Stimulated activated naive CD8-positive, alpha-beta T cell treated with anti-CD3 and anti-CD28 coated beads, Interleukin-15, Interleukin-2, amounts not matched to agents 100 ng/mL and 50 ng/mL, for 24 hours (primary cell): Measurements from ENCODE around the gene AJAP1.

Experiments used
- H3K27ac Mint-ChIP-seq: one replicate; pipeline ENCODE4 v1.8.0; 2021; ENCODE audit warnings: mild to moderate bottlenecking, mixed read lengths
- H3K27me3 Mint-ChIP-seq: one replicate; pipeline ENCODE4 v1.8.0; 2021; ENCODE audit warnings: mixed read lengths
- H3K36me3 Mint-ChIP-seq: one replicate; pipeline ENCODE4 v1.8.0; 2021; ENCODE audit warnings: low read depth, mixed read lengths
- H3K4me1 Mint-ChIP-seq: one replicate; pipeline ENCODE4 v1.8.0; 2021; ENCODE audit warnings: low read depth, mixed read lengths
- H3K4me3 Mint-ChIP-seq: one replicate; pipeline ENCODE4 v1.8.0; 2021; ENCODE audit warnings: mild to moderate bottlenecking, mixed read lengths
- H3K9me3 Mint-ChIP-seq: one replicate; pipeline ENCODE4 v1.8.0; 2021; ENCODE audit warnings: mixed read lengths

The AJAP1 gene

DNA sequence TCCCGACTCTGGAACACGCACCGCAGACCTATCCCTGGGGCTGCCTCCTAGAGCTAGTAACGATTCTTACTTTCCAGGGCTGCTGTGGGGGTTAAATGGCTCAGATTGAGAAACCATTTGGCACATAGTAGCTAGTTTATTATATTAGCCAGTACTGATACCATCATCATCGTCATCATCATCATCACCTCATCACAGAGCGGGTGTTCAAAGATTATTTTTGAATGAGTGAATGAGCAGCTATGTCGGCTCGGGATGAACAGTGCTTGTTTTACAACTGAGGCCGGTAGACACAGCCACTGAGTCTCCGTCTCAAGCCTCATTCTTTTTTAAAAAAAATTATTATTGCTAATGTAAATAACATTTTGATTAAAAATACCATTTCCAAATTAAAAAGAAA, 13.5 kb upstream of the AJAP1 start:
- Mint-ChIP-seq H3K4me3 (no peak overlapping the region), H3K4me1 (no peaks in the 10 kb centered on the region), H3K27me3 (peaks cover 28% of the 10 kb centered on the region), H3K27ac (no peak overlapping the region), H3K36me3 (no peaks in the 10 kb centered on the region), H3K9me3 (no peaks in the 10 kb centered on the region)

DNA sequence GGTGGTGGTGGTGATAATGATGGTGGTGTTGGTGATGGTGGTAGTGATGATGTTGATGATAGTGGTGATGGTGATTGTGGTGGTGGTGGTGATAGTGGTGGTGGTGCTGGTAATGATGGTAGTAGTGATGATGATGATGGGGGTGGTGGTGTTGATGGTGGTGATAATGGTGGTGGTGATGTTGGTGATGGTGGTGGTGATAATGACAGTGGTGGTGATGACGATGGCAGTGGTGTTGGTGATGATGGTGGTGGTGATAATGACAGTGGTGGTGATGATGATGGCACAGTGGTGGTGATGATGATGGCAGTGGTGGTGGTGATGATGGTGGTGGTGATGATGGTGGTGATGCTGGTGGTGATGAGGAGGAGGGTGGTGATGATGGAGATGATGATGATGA, 7.0 kb upstream of the AJAP1 start:
- H3K9me3 Mint-ChIP-seq, result no peaks in the 10 kb centered on the region
- H3K4me1 Mint-ChIP-seq, result no peaks in the 10 kb centered on the region

DNA sequence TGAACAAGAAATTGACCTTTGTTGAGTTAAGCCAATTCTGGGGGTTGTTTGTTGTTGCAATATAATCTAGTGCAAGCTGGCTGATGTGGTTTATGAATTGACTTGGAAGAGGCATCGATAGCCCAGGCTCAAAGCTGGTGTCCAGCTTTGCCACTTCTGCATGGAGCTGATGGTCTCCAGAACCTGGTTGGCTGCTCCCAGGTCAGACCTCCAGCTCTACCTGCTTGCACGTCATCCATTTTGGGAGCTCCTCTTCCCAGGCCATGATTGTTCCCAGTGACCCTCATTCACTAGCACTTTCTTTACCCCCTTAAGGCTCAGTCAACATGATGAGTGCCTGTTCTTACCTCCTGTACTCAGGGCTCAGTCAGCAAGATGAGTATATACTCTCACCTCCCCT, 5.8 kb upstream of the AJAP1 start:
- H3K36me3 Mint-ChIP-seq, result no peaks in the 10 kb centered on the region
- no peaks in the 10 kb centered on the region for H3K4me1 Mint-ChIP-seq
- H3K27ac Mint-ChIP-seq, result no peak overlapping the region
- no peaks in the 10 kb centered on the region for H3K9me3 Mint-ChIP-seq
- peaks cover 22% of the 10 kb centered on the region for H3K27me3 Mint-ChIP-seq
- H3K4me3 Mint-ChIP-seq, result no peak overlapping the region

More for the DNA sequence above, 7.0 kb upstream of the AJAP1 start:
- Mint-ChIP-seq H3K4me3 (no peak overlapping the region), H3K27ac (no peak overlapping the region), H3K36me3 (no peaks in the 10 kb centered on the region), H3K27me3 (peaks cover 22% of the 10 kb centered on the region)

DNA sequence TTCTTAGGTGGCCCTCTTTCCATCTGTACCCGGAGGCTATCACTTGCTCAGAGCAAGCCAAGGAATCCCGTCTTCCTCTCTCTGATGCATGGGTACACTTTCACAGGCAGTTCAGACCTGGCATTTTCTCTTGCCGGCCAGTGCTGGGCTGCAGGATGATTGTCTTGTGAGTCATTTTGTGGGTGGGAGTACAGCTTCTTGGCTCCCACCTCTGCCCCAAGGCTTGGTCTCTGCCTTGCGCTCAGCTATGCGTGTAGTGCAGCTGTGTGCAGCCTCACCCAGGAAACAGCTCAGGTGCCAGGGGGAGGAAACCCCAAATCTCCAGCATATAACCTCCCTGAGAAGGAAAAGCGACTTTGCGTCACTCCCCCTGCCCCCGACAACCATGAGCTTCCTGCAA, 3.9 kb upstream of the AJAP1 start:
- Mint-ChIP-seq H3K4me1 (no peaks in the 10 kb centered on the region), H3K9me3 (no peaks in the 10 kb centered on the region), H3K27me3 (peaks cover 20% of the 10 kb centered on the region), H3K4me3 (no peak overlapping the region), H3K27ac (no peak overlapping the region), H3K36me3 (no peaks in the 10 kb centered on the region)

- no peak overlapping the region for H3K27ac Mint-ChIP-seq
- H3K36me3 Mint-ChIP-seq, result no peaks in the 10 kb centered on the region
- peaks cover 16% of the 10 kb centered on the region for H3K27me3 Mint-ChIP-seq
- no peaks in the 10 kb centered on the region for H3K4me1 Mint-ChIP-seq
- H3K4me3 Mint-ChIP-seq, result no peak overlapping the region
- H3K9me3 Mint-ChIP-seq, result no peaks in the 10 kb centered on the region
These were observed 3.4 kb upstream of the AJAP1 start for GRCh38 chr1:4650981-4651380.

DNA sequence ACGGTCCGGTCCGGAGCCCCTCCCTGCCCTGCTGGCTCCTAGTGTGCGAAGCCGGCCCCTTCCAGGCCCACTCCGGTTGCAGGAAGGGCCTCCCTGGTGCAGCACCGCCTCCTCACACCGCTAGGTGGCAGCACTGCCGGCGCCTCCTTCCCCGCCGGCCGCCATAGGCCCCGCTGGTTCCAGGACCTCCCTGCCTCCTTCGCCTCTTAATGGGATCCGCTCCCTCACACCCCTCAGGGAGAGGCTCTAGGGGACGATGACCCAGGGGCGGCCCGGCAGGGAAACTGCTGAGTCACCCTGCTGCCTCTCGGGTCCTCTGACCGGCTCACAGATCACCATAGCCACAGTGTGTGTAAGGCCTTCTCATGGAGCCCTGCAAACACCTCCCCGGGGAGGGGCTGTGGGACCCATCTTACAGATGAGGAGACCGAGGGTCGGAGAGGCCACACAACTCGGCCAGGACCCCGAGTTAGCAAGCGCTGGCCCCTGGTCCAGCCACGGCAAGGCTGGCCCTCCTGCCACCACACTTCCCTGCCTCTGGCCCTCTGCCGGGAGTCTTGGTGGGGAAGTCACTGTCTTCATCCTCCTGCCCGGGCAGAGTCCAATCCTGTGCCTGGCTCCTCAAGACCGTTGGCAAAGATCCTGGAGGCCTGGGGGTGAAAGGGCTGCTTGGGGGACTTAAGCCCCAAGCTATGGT, 1.6 kb upstream of the AJAP1 start:
- Mint-ChIP-seq H3K4me1 (no peaks in the 10 kb centered on the region), H3K27me3 (peaks cover 29% of the 10 kb centered on the region), H3K36me3 (no peaks in the 10 kb centered on the region), H3K4me3 (no peak overlapping the region), H3K27ac (no peak overlapping the region), H3K9me3 (no peaks in the 10 kb centered on the region)

- no peak overlapping the region for H3K4me3 Mint-ChIP-seq
- H3K27me3 Mint-ChIP-seq, result peaks cover 29% of the 10 kb centered on the region
- no peaks in the 10 kb centered on the region for H3K4me1 Mint-ChIP-seq
- H3K27ac Mint-ChIP-seq, result no peak overlapping the region
- H3K9me3 Mint-ChIP-seq, result no peaks in the 10 kb centered on the region
- no peaks in the 10 kb centered on the region for H3K36me3 Mint-ChIP-seq
These were observed 1.1 kb upstream of the AJAP1 start for GRCh38 chr1:4653328-4653660.

DNA sequence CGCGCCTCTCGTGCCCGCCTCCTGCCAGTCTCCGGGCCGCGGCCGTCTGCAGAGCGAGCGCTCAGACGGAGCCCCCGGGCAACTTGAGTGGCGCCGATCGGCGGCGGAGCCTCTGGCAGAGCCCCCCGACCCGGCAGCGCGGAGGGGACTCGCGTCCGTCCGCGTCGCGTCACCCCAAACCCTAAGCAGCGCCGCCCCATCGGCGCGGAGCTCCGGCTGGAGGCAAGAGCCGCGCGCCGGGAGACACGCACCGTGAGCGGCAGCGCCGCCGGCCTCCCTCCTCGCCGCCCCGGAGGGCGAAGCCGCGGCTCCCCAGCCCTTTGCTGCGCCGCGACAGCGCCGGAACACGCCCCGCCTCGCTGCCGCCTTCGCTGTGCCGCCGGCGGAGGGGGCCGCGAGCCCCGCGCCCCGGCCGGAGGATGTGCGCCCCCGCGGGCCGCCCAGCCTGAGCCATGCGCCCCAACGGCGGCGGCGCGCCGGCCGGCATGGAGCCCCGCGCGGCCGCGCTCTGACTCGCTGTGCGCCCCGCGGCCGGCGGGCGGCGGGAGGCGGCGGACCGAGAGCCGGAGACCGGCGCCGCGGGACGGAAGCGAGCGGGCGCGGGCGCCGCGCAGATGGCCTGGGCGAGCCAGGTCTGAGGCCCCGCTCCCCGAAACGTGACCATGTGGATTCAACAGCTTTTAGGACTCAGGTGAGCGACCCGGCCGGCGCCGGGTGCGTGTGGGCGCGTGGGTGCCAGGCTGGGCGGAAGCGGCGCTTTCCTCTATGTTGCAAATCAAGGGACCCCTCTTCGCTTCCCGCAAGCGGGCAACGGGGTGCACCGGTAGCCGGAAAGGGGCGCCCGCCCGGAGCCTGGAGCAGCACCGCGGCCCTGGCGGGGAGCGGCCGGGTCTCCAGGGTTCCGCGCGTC, 610 bp downstream of the AJAP1 start:
- Mint-ChIP-seq H3K9me3 (no peaks in the 10 kb centered on the region), H3K4me3 (no peak overlapping the region), H3K4me1 (no peaks in the 10 kb centered on the region), H3K36me3 (no peaks in the 10 kb centered on the region), H3K27ac (no peak overlapping the region), H3K27me3 (peaks cover 39% of the 10 kb centered on the region)

DNA sequence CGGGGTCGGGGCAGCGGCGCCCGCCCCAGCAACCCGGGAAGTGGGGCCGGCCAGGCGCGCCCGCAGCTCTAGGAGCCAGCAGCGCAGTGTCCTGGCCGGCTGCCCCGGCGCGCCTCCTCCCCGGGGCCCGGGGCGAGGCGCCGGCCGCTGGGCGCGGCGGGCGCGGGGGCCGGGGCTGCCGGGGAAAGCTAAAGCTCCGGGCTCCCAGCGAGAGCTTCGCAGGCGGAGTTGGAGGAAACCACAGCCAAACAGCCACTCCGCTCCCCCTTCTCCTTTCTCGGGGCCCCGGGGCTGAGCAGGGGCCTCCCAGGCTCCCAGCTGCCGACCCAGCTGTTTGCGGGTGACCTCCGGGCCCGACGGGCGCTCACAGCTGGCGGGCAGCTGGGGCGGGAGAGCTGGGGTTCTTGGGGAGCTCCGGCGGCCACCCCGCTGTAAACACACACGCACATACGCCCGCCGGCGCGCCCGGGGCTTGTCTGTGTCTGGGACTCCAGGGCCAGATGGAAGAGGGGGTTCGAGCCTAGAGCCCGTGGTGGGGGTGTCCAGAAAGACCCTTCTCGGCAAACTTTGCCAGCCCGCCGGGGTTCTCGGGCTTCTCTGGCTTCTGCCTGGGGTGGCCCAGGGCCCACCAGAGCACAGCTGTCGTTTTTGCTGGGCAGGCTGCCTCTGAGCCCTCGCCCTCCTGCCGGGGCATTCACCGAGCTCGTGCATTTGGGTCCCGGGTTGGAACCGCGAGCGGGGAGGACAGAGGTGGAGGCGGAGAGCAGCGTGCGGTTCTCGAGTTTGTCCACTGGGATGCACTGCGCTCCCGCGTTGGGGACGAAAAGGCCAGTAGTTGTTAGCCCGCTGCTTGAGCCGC, 1.5 kb downstream of the AJAP1 start:
- no peaks in the 10 kb centered on the region for H3K4me1 Mint-ChIP-seq
- peaks cover 45% of the 10 kb centered on the region for H3K27me3 Mint-ChIP-seq
- H3K36me3 Mint-ChIP-seq, result no peaks in the 10 kb centered on the region
- H3K27ac Mint-ChIP-seq, result no peak overlapping the region
- H3K4me3 Mint-ChIP-seq, result no peak overlapping the region
- H3K9me3 Mint-ChIP-seq, result no peaks in the 10 kb centered on the region

- Mint-ChIP-seq H3K9me3 (no peaks in the 10 kb centered on the region), H3K36me3 (no peaks in the 10 kb centered on the region), H3K27ac (no peak overlapping the region), H3K27me3 (peaks cover 48% of the 10 kb centered on the region), H3K4me3 (no peak overlapping the region), H3K4me1 (no peaks in the 10 kb centered on the region)
These were observed 2.2 kb downstream of the AJAP1 start for GRCh38 chr1:4656533-4657140.

DNA sequence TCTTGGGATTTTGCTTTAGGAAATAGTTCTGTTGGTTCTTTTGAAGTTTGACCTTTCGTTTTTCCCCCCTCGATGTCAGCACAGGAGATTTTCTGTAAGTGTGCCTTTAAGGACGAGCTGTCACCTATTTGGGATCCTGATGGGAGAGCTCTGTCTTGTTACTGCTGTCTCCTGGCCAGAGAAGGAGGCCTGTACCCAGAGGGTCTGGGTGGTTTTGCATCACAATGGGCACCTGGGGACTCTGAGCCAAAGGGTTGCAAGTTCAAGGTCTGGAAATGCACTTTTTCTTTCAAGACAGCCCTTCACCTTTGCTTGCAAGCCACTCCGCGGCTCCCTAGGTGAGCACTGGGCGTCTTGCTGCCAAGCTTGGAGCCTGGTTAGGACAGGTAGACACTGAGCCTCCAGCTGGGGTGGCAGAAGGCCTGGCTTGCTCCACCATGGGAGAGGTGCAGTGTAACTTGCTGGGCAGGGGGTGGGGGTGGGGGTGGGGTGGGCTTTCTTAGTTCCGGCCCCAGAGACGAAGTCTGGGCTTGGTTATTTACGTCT, 2.9 kb downstream of the AJAP1 start:
- no peaks in the 10 kb centered on the region for H3K9me3 Mint-ChIP-seq
- H3K27me3 Mint-ChIP-seq, result peaks cover 48% of the 10 kb centered on the region
- no peaks in the 10 kb centered on the region for H3K4me1 Mint-ChIP-seq
- H3K4me3 Mint-ChIP-seq, result no peak overlapping the region
- no peak overlapping the region for H3K27ac Mint-ChIP-seq
- H3K36me3 Mint-ChIP-seq, result no peaks in the 10 kb centered on the region

- no peaks in the 10 kb centered on the region for H3K4me1 Mint-ChIP-seq
- H3K27me3 Mint-ChIP-seq, result peaks cover 48% of the 10 kb centered on the region
- no peak overlapping the region for H3K4me3 Mint-ChIP-seq
- no peaks in the 10 kb centered on the region for H3K9me3 Mint-ChIP-seq
- H3K27ac Mint-ChIP-seq, result no peak overlapping the region
- H3K36me3 Mint-ChIP-seq, result no peaks in the 10 kb centered on the region
These were observed 3.6 kb downstream of the AJAP1 start for GRCh38 chr1:4657960-4658541.

DNA sequence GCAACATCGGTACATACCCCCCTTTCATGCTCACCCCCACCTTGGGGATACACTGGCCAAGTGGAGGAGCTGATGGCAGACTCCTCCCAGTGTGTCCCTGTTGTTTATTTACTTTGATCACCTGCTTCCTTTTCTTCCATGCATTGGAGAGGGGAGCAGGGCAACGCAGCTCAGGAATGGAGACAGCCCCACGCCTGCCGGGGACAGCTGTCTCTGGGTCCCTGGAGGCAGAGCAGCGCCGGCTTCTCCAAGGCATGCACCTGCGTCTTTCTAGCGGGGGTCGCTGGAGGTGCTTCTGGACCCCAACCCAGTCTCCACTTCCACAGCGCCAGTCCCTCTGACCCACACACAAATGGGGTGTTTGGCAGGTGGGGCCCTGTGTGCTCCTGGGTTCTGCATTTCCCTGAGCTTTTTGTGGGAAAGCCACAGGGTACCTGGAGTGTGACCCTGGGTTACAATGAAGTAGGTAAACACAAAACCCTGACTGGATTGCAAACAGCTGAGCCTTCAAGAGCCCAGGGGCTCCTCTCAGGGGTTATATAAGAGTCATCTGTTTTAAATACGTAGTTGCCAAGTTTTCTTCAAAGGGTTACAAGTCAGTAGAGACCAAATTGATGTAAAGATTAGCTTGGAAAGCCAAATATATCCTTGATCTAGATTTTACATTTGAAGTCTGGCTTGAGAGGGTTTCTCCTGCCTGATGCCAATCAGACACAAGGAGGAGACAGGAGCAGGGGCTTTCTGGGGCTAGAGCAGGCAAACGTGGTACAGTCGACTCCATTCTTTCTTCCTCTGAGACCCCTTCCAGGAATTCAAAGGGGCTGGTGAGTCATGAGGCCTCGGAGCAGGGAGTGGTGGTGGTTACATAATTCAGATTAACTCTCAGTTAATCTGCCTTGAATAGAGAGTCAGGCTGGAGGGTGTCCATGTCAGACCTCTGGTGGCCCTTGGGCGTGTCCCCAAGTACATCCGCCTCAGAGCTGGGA, 4.5 kb downstream of the AJAP1 start:
- Mint-ChIP-seq H3K27ac (no peak overlapping the region), H3K4me3 (no peak overlapping the region), H3K27me3 (peaks cover 44% of the 10 kb centered on the region), H3K4me1 (no peaks in the 10 kb centered on the region), H3K36me3 (no peaks in the 10 kb centered on the region), H3K9me3 (no peaks in the 10 kb centered on the region)
